GM23338 (cell line): ENCODE data around the gene JAZF1. TPM values are rescaled to one million over a fixed set of nuclear protein-coding genes. Genes with fewer than 3 reads are reported as not detected.

Source experiments
- ATAC-seq: fragments of 200-7000 bp; cut with Tn5 transposase; 3 replicates; pipeline ENCODE4 v1.9.1; 2020
- DNase-seq: peaks from one replicate; pipeline ENCODE4 v3.0.0-alpha.2; 2015; ENCODE audit warnings: low spot score
- H2AFZ ChIP-seq: fragments of 200-600 bp; sonication (generic); 2 replicates; pipeline ENCODE4 v1.8.0; 2016; ENCODE audit warnings: antibody characterized with exemption, mild to moderate bottlenecking, moderate library complexity
- H3F3A ChIP-seq: fragments of 200-600 bp; sonication (generic); replicated peaks from 2 replicates; pipeline ENCODE4 v1.8.0; 2017; ENCODE audit warnings: antibody characterized with exemption, mixed run types, low read depth
- H3K27ac ChIP-seq: fragments of 200-600 bp; sonication (generic); 2 replicates; pipeline ENCODE4 v1.6.1; 2016; ENCODE audit warnings: low read depth
- H3K27me3 ChIP-seq: fragments of 200-600 bp; sonication (generic); 2 replicates; pipeline ENCODE4 v1.8.0; 2016; ENCODE audit warnings: mild to moderate bottlenecking, mixed run types, moderate library complexity; ENCODE audit not compliant: insufficient read depth
- H3K36me3 ChIP-seq: fragments of 200-600 bp; sonication (generic); 2 replicates; pipeline ENCODE4 v1.8.0; 2016; ENCODE audit warnings: mild to moderate bottlenecking; ENCODE audit not compliant: insufficient read depth
- H3K4me1 ChIP-seq: fragments of 200-600 bp; sonication (generic); 2 replicates; pipeline ENCODE4 v1.8.0; 2016; ENCODE audit warnings: mild to moderate bottlenecking, moderate library complexity; ENCODE audit not compliant: insufficient read depth
- H3K4me2 ChIP-seq: fragments of 200-600 bp; sonication (generic); 2 replicates; pipeline ENCODE4 v1.7.1; 2017; ENCODE audit warnings: mixed run types
- H3K4me3 ChIP-seq: fragments of 200-600 bp; sonication (generic); 2 replicates; pipeline ENCODE4 v1.6.1; 2016; ENCODE audit warnings: mixed run types
- H3K79me2 ChIP-seq: fragments of 200-600 bp; sonication (generic); replicated peaks from 2 replicates; pipeline ENCODE4 v1.8.0; 2017; ENCODE audit warnings: mild to moderate bottlenecking; ENCODE audit not compliant: insufficient read depth
- H3K9me2 ChIP-seq: fragments of 200-600 bp; sonication (generic); 2 replicates; pipeline ENCODE4 v1.8.0; 2017; ENCODE audit not compliant: insufficient read depth
- H4K20me1 ChIP-seq: fragments of 200-600 bp; sonication (generic); replicated peaks from 2 replicates; pipeline ENCODE4 v1.8.0; 2017; ENCODE audit warnings: mild to moderate bottlenecking; ENCODE audit not compliant: insufficient read depth
- H3K27ac Mint-ChIP-seq: 2 replicates; pipeline ENCODE4 v1.8.0; 2020; ENCODE audit warnings: inconsistent platforms, mild to moderate bottlenecking, moderate library complexity, mixed read lengths
- H3K27me3 Mint-ChIP-seq: 3 replicates; pipeline ENCODE4 v1.8.0; 2022; ENCODE audit warnings: low read depth, mild to moderate bottlenecking, moderate library complexity, mixed read lengths, inconsistent platforms; ENCODE audit not compliant: insufficient read depth, poor library complexity
- H3K36me3 Mint-ChIP-seq: 3 replicates; pipeline ENCODE4 v1.8.0; 2021; ENCODE audit warnings: low read depth, mild to moderate bottlenecking, inconsistent platforms, moderate library complexity, mixed read lengths
- H3K4me1 Mint-ChIP-seq: 3 replicates; pipeline ENCODE4 v1.8.0; 2020; ENCODE audit warnings: mild to moderate bottlenecking, inconsistent platforms, mixed read lengths
- H3K4me3 Mint-ChIP-seq: 3 replicates; pipeline ENCODE4 v1.8.0; 2021; ENCODE audit warnings: moderate library complexity, mild to moderate bottlenecking, inconsistent platforms, mixed read lengths
- H3K9me3 Mint-ChIP-seq: 3 replicates; pipeline ENCODE4 v1.8.0; 2020; ENCODE audit warnings: moderate library complexity, mild to moderate bottlenecking, inconsistent platforms, mixed read lengths
- CREB1 ChIP-seq: fragments of 250-450 bp; sonication (Bioruptor Pico); IDR thresholded peaks from 2 replicates; pipeline ENCODE4 v1.5.0; 2020; ENCODE audit warnings: low read depth, mild to moderate bottlenecking, moderate library complexity
- CTCF ChIP-seq, 2 experiments: fragments of 200-600 bp in 1 of 2; sonication (generic) in 1 of 2; conservative IDR thresholded peaks; 2 replicates each; pipeline versions ENCODE4 v1.5.1 to v1.6.1; 2016 to 2017; ENCODE audit warnings: antibody characterized with exemption in 2 of 2, low read depth in 2 of 2, mild to moderate bottlenecking in 2 of 2, moderate library complexity in 1 of 2
- STAT1 ChIP-seq: IDR thresholded peaks from one replicate; pipeline ENCODE4 v1.6.1; 2016; ENCODE audit warnings: antibody characterized with exemption; ENCODE audit not compliant: unreplicated experiment
- ZNF462 ChIP-seq: fragments of 250-450 bp; sonication (Bioruptor Pico); IDR thresholded peaks from 2 replicates; pipeline ENCODE4 v1.5.0; 2020; ENCODE audit warnings: mild to moderate bottlenecking, moderate library complexity
- polyA plus RNA-seq: library from polyadenylated mRNA; unstranded; fragments of >200 nt; fragmentation: Nextera tagmentation; extraction: Ambion mirVana; gene quantifications from 2 replicates; pipeline ENCODE4 v1.2.1, GENCODE V29; 2016
- total RNA-seq: library from RNA; depleted of rRNA; stranded (reverse); fragments of >200 nt; shearing (Covaris generic); gene quantifications from 2 replicates; pipeline ENCODE4 v1.2.3, GENCODE V29; 2014

The JAZF1 gene
- total and polyA plus RNA-seq, 2 experiments from 2014 or later = 12.2 to 22.2 TPM

GRCh38 chr7:27840760-27841364 is 339.7 kb downstream of the JAZF1 start:
- DNase-seq = no peak
- Mint-ChIP-seq H3K9me3 (no peaks in the 10 kb centered on the region), H3K36me3 (no peaks in the 10 kb centered on the region), H3K27ac (no peak overlapping the region), H3K4me1 (peaks cover 25% of the 10 kb centered on the region), H3K4me3 (no peak overlapping the region), H3K27me3 (peaks cover 5% of the 10 kb centered on the region)
- H3K36me3 ChIP-seq = peaks cover 7% of the 10 kb centered on the region
- no peak overlapping the region for H2AFZ ChIP-seq
- H3F3A ChIP-seq = no peaks in the 10 kb centered on the region
- peaks cover 14% of the 10 kb centered on the region for H3K4me1 ChIP-seq
- no peaks in the 10 kb centered on the region for H3K27me3 ChIP-seq
- no peak overlapping the region for H3K27ac ChIP-seq
- TF ChIP-seq CREB1 (CRISPR knock-in tag) = no peak
- no peaks in the 10 kb centered on the region for H3K79me2 ChIP-seq
- H3K9me2 ChIP-seq = no peaks in the 10 kb centered on the region; the same call in 1 of the 2 replicates
- H3K4me2 ChIP-seq = no peak overlapping the region
- 0 out of 2 replicates have a peak, but pooled peaks cover 5% of the 10 kb centered on the region for H4K20me1 ChIP-seq
- H3K4me3 ChIP-seq = no peak overlapping the region
- ATAC-seq = no peak

GRCh38 chr7:27840313-27840712 is 340.3 kb downstream of the JAZF1 start:
- peaks cover 25% of the 10 kb centered on the region for H3K4me1 Mint-ChIP-seq
- no peaks in the 10 kb centered on the region for H3F3A ChIP-seq
- no peak for TF ChIP-seq STAT1
- no peak for TF ChIP-seq ZNF462 (CRISPR knock-in tag)
- no peak for TF ChIP-seq CTCF (conservative IDR thresholded peaks at IDR 0.05; ENCODE audit: low read depth in 2 of 2)

More at GRCh38 chr7:27840313-27840712, 340.3 kb downstream of the JAZF1 start:
- Mint-ChIP-seq H3K27ac (no peak overlapping the region), H3K36me3 (no peaks in the 10 kb centered on the region), H3K9me3 (no peaks in the 10 kb centered on the region), H3K4me3 (no peak overlapping the region), H3K27me3 (peaks cover 5% of the 10 kb centered on the region)
- Histone ChIP-seq H3K4me3 (no peak overlapping the region), H3K36me3 (peaks cover 7% of the 10 kb centered on the region), H3K4me1 (peaks cover 14% of the 10 kb centered on the region), H2AFZ (no peak overlapping the region), H3K79me2 (no peaks in the 10 kb centered on the region), H4K20me1 (0 out of 2 replicates have a peak, but pooled peaks cover 5% of the 10 kb centered on the region), H3K27me3 (no peaks in the 10 kb centered on the region), H3K27ac (no peak overlapping the region), H3K9me2 (no peaks in the 10 kb centered on the region; the same call in 1 of the 2 replicates), H3K4me2 (no peak overlapping the region)
- DNase-seq = no peak
- no peak for ATAC-seq
